WTC11 (cell line): ENCODE data around the gene TMEM259. TPM values are rescaled to one million over a fixed set of nuclear protein-coding genes. Genes with fewer than 3 reads are reported as not detected.

Experiments
- ATAC-seq: fragments of 200-7000 bp; cut with Tn5 transposase; 2 replicates; pipeline ENCODE4 v1.10.0; 2021; ENCODE audit warnings: mild to moderate bottlenecking, moderate library complexity
- Bru-seq: library from RNA; stranded (reverse); fragments of 400-500 nt; gene quantifications from one replicate; lab custom pipeline; 2021; lab: Mats Ljungman, UMichigan
- CTCF ChIA-PET: fragments of 300-600 bp; sonication (Branson Sonifier 250); formaldehyde crosslinking; loops from one replicate; lab custom pipeline; 2021; ENCODE audit warnings: antibody characterized with exemption; lab: Charles Lee
- POLR2A ChIA-PET: fragments of 350-600 bp; sonication (Branson Sonifier 250); formaldehyde crosslinking; loops from one replicate; lab custom pipeline; 2021; ENCODE audit warnings: antibody characterized with exemption; lab: Charles Lee
- DNase-seq: peaks from one replicate; pipeline ENCODE4 v3.0.0; 2021; ENCODE audit warnings: low spot score
- H3K27ac Mint-ChIP-seq: 2 replicates; pipeline ENCODE4 v1.8.0; 2021; ENCODE audit warnings: mixed read lengths
- H3K27me3 Mint-ChIP-seq: 2 replicates; pipeline ENCODE4 v1.8.0; 2021; ENCODE audit warnings: low read depth, mild to moderate bottlenecking, moderate library complexity, mixed read lengths
- H3K36me3 Mint-ChIP-seq: 2 replicates; pipeline ENCODE4 v1.8.0; 2021; ENCODE audit warnings: mixed read lengths
- H3K4me1 Mint-ChIP-seq: 2 replicates; pipeline ENCODE4 v1.8.0; 2022; ENCODE audit warnings: mixed read lengths
- H3K4me3 Mint-ChIP-seq: 2 replicates; pipeline ENCODE4 v1.8.0; 2021; ENCODE audit warnings: mild to moderate bottlenecking, moderate library complexity, mixed read lengths
- H3K9me3 Mint-ChIP-seq: 2 replicates; pipeline ENCODE4 v1.8.0; 2021; ENCODE audit warnings: mixed read lengths
- CDX4 ChIP-seq: fragments of 250-450 bp; sonication (Bioruptor Pico); IDR thresholded peaks from 2 replicates; pipeline ENCODE4 v1.9.0; 2021; ENCODE audit warnings: moderate library complexity, mild to moderate bottlenecking, inconsistent platforms, borderline replicate concordance
- E2F4 ChIP-seq: sonication (generic); formaldehyde crosslinking; IDR thresholded peaks from 2 replicates; pipeline ENCODE4 v1.8.1; 2022; ENCODE audit warnings: low read depth, mild to moderate bottlenecking, moderate library complexity, missing genetic modification reagents, borderline replicate concordance
- ELF4 ChIP-seq: sonication (generic); formaldehyde crosslinking; IDR thresholded peaks from 2 replicates; pipeline ENCODE4 v1.8.1; 2022; ENCODE audit warnings: low read depth, mild to moderate bottlenecking, moderate library complexity, missing genetic modification reagents
- FOXJ3 ChIP-seq: sonication (generic); formaldehyde crosslinking; IDR thresholded peaks from 2 replicates; pipeline ENCODE4 v1.9.0; 2021; ENCODE audit warnings: missing genetic modification reagents, mild to moderate bottlenecking, borderline replicate concordance
- GABPB1 ChIP-seq: sonication (generic); formaldehyde crosslinking; IDR thresholded peaks from 2 replicates; pipeline ENCODE4 v1.8.1; 2023; ENCODE audit warnings: mild to moderate bottlenecking, missing genetic modification reagents
- HMGA2 ChIP-seq: fragments of 250-450 bp; sonication (Bioruptor Pico); IDR thresholded peaks from 2 replicates; pipeline ENCODE4 v1.4.0; 2021; ENCODE audit warnings: mild to moderate bottlenecking, moderate library complexity
- IRF2 ChIP-seq: sonication (generic); formaldehyde crosslinking; IDR thresholded peaks from 2 replicates; pipeline ENCODE4 v1.8.0; 2022; ENCODE audit warnings: low read depth, missing genetic modification reagents, borderline replicate concordance
- MXD4 ChIP-seq: fragments of 250-450 bp; sonication (Bioruptor Pico); IDR thresholded peaks from 2 replicates; pipeline ENCODE4 v1.8.0; 2021; ENCODE audit warnings: mild to moderate bottlenecking, moderate library complexity, borderline replicate concordance
- MYBL2 ChIP-seq: sonication (generic); formaldehyde crosslinking; IDR thresholded peaks from 2 replicates; pipeline ENCODE4 v1.8.1; 2023; ENCODE audit warnings: mild to moderate bottlenecking, moderate library complexity, missing genetic modification reagents
- NFE2L1 ChIP-seq: sonication (generic); formaldehyde crosslinking; IDR thresholded peaks from 2 replicates; pipeline ENCODE4 v1.8.1; 2023; ENCODE audit warnings: missing genetic modification reagents
- NFYB ChIP-seq: sonication (generic); formaldehyde crosslinking; conservative IDR thresholded peaks from 2 replicates; pipeline ENCODE4 v1.8.0; 2022; ENCODE audit warnings: low read depth, missing genetic modification reagents
- OVOL2 ChIP-seq: fragments of 250-450 bp; sonication (Bioruptor Pico); IDR thresholded peaks from 2 replicates; pipeline ENCODE4 v1.9.0; 2021; ENCODE audit warnings: mild to moderate bottlenecking, borderline replicate concordance
- PRDM15 ChIP-seq: sonication (generic); formaldehyde crosslinking; IDR thresholded peaks from 2 replicates; pipeline ENCODE4 v1.8.0; 2022; ENCODE audit warnings: missing genetic modification reagents
- PREB ChIP-seq: sonication (generic); formaldehyde crosslinking; IDR thresholded peaks from 2 replicates; pipeline ENCODE4 v1.8.1; 2022; ENCODE audit warnings: mild to moderate bottlenecking, missing genetic modification reagents, moderate library complexity, borderline replicate concordance
- PRRX2 ChIP-seq: fragments of 250-450 bp; sonication (Bioruptor Pico); IDR thresholded peaks from 2 replicates; pipeline ENCODE4 v1.8.0; 2021; ENCODE audit warnings: mild to moderate bottlenecking
- SMAD3 ChIP-seq: sonication (generic); formaldehyde crosslinking; IDR thresholded peaks from 2 replicates; pipeline ENCODE4 v1.8.0; 2022; ENCODE audit warnings: missing genetic modification reagents, mild to moderate bottlenecking, borderline replicate concordance
- TEAD4 ChIP-seq: sonication (generic); formaldehyde crosslinking; IDR thresholded peaks from 2 replicates; pipeline ENCODE4 v1.8.0; 2022; ENCODE audit warnings: mild to moderate bottlenecking, missing genetic modification reagents
- ZBTB43 ChIP-seq: sonication (generic); formaldehyde crosslinking; IDR thresholded peaks from 2 replicates; pipeline ENCODE4 v1.8.1; 2023; ENCODE audit warnings: mild to moderate bottlenecking, missing genetic modification reagents
- ZNF232 ChIP-seq: sonication (generic); formaldehyde crosslinking; IDR thresholded peaks from 2 replicates; pipeline ENCODE4 v1.8.0; 2022; ENCODE audit warnings: mild to moderate bottlenecking, missing genetic modification reagents
- ZNF317 ChIP-seq: sonication (generic); formaldehyde crosslinking; IDR thresholded peaks from 2 replicates; pipeline ENCODE4 v1.8.1; 2023; ENCODE audit warnings: low read depth, mild to moderate bottlenecking, moderate library complexity, missing genetic modification reagents, borderline replicate concordance
- ZNF396 ChIP-seq: fragments of 250-450 bp; sonication (Bioruptor Pico); IDR thresholded peaks from 2 replicates; pipeline ENCODE4 v1.8.0; 2021; ENCODE audit warnings: mild to moderate bottlenecking, moderate library complexity, borderline replicate concordance
- ZNF423 ChIP-seq: fragments of 250-450 bp; sonication (Bioruptor Pico); IDR thresholded peaks from 2 replicates; pipeline ENCODE4 v2.1.2; 2022; ENCODE audit warnings: mild to moderate bottlenecking, moderate library complexity
- ZNF425 ChIP-seq: fragments of 250-450 bp; sonication (Bioruptor Pico); conservative IDR thresholded peaks from 2 replicates; pipeline ENCODE4 v1.9.0; 2021; ENCODE audit warnings: mild to moderate bottlenecking
- ZSCAN18 ChIP-seq: fragments of 250-450 bp; sonication (Bioruptor Pico); IDR thresholded peaks from 2 replicates; pipeline ENCODE4 v2.1.2; 2022; ENCODE audit warnings: mild to moderate bottlenecking, moderate library complexity
- long read RNA-seq, 3 experiments: library from RNA in 1 of 3; library from capped mRNA in 1 of 3; library from polyadenylated mRNA in 1 of 3; unstranded in 2 of 3; stranded (forward) in 1 of 3; transcript quantifications; one replicate each; pipeline ENCODE4 v2.0.0, GENCODE V29; 2021
- total RNA-seq: library from RNA; stranded (reverse); gene quantifications from 3 replicates; pipeline ENCODE4 v1.2.3, GENCODE V29; 2021

Gene TMEM259
- total RNA-seq: 176 to 202 TPM (median 191 TPM) in 3 replicates
- percentile 64 among the genes with signal in this experiment for Bru-seq, nascent RNA
- long read RNA-seq, experiment 1, transcript TMEM259-202 (11 exons, 2,748 nt): major isoform, 327 of 978 reads
- long read RNA-seq, experiment 1, transcript TMEM259-211 (11 exons, 2,753 nt): minor isoform, 5 of 978 reads
- long read RNA-seq, experiment 1, transcript TMEM259-208 (1 exons, 1,637 nt): minor isoform, 11 of 978 reads
- long read RNA-seq, experiment 1, partial matches to known transcripts: 65 of 978 reads
- long read RNA-seq, experiment 1, other reads (novel, unspliced or antisense): 569 of 978 reads
- long read RNA-seq, experiment 2, transcript TMEM259-208 (1 exons, 1,637 nt): major isoform, 30 of 116 reads
- long read RNA-seq, experiment 2, transcript TMEM259-202 (11 exons, 2,748 nt): minor isoform, 23 of 116 reads
- long read RNA-seq, experiment 2, partial matches to known transcripts: 27 of 116 reads
- long read RNA-seq, experiment 2, other reads (novel, unspliced or antisense): 36 of 116 reads
- long read RNA-seq, experiment 3, partial matches to known transcripts: 0 of 2 reads
- long read RNA-seq, experiment 3, other reads (novel, unspliced or antisense): 0 of 2 reads

- Mint-ChIP-seq H3K4me3 (peak within 1 kb of the TSS; percentile 83), H3K27me3 (no peaks in the 10 kb centered on the region), H3K9me3 (no peaks in the 10 kb centered on the region), H3K36me3 (no peaks in the 10 kb centered on the region), H3K4me1 (peaks cover 25% of the 10 kb centered on the region), H3K27ac (peak within 1 kb of the TSS; percentile 100)
- peak; percentile 96 for DNase-seq
- peak; percentile 52 for ATAC-seq
- CTCF ChIA-PET: interaction anchor here (0.6 to 1.8 kb wide), 3 partner anchors 15 to 224 kb away, joined by 3 to 5 read pairs (median 3); no protein-coding TSS in a partner anchor
- POLR2A ChIA-PET: interaction anchor here (0.7 kb wide), 2 partner anchors 19 to 22 kb away, joined by 3 read pairs; partner anchors contain the start of gene ABCA7
- TF ChIP-seq HMGA2 (CRISPR knock-in tag): no peak
- TF ChIP-seq IRF2 (CRISPR knock-in tag): no peak
- no peak for TF ChIP-seq ZNF396 (CRISPR knock-in tag)
- TF ChIP-seq PRRX2 (CRISPR knock-in tag): no peak; the same call in 1 of the 2 replicates
- no peak for TF ChIP-seq TEAD4
- no peak for TF ChIP-seq FOXJ3 (CRISPR knock-in tag)
- TF ChIP-seq MYBL2: no peak
- peak; percentile 22; the same call in 1 of the 2 replicates for TF ChIP-seq GABPB1
- no peak for TF ChIP-seq CDX4 (CRISPR knock-in tag)
- TF ChIP-seq SMAD3 (CRISPR knock-in tag): no peak
- no peak for TF ChIP-seq MXD4 (CRISPR knock-in tag)
- TF ChIP-seq NFE2L1: peak; percentile 19; the same call in 1 of the 2 replicates
- 0 out of 2 replicates have a peak, but pooled peaks have one; percentile 26 for TF ChIP-seq ELF4 (CRISPR knock-in tag)
- TF ChIP-seq NFYB (CRISPR knock-in tag): peak; percentile 35; the same call in 1 of the 2 replicates
- no peak for TF ChIP-seq ZNF232 (CRISPR knock-in tag)
- TF ChIP-seq E2F4 (CRISPR knock-in tag): no peak
- TF ChIP-seq ZBTB43 (CRISPR knock-in tag): no peak
- no peak for TF ChIP-seq ZSCAN18 (CRISPR knock-in tag)
- no peak for TF ChIP-seq ZNF425 (CRISPR knock-in tag)
- peak; percentile 100 for TF ChIP-seq ZNF423
- TF ChIP-seq OVOL2: no peak
- TF ChIP-seq ZNF317 (CRISPR knock-in tag): no peak
- TF ChIP-seq PRDM15: no peak
- TF ChIP-seq PREB (CRISPR knock-in tag): no peak
Measured at GRCh38 chr19:1020868-1021425, at the start of gene TMEM259. TSS of gene TMEM259 (minus strand) at chr19:1021123. CDS start at chr19:1020996, 127 bp downstream.
